AG04450 (cell line): Measurements from ENCODE around the gene PITX1. TPM values are rescaled to one million over a fixed set of nuclear protein-coding genes. Genes with fewer than 3 reads are reported as not detected.

Experiments
- CTCF ChIA-PET: fragments of 300-600, 350-600 bp; formaldehyde crosslinking; extraction: SDS; loops from one replicate; lab custom pipeline; 2022; ENCODE audit warnings: antibody characterized with exemption, inconsistent platforms; lab: Charles Lee
- POLR2A ChIA-PET: fragments of 350-600 bp; formaldehyde crosslinking; extraction: SDS; loops from one replicate; lab custom pipeline; 2021; ENCODE audit warnings: antibody characterized with exemption, inconsistent platforms; lab: Yijun Ruan, JAX
- DNase-seq: peaks from one replicate; pipeline ENCODE4 v3.0.0-alpha.2; 2011; ENCODE audit warnings: low read depth, low spot score
- H3K27ac ChIP-seq: one replicate; pipeline ENCODE4 v1.5.1; 2012; ENCODE audit warnings: low read depth, low read length, control low read depth
- H3K27me3 ChIP-seq: one replicate; pipeline ENCODE4 v1.6.0; 2012; ENCODE audit warnings: low read length; ENCODE audit not compliant: control insufficient read depth, insufficient read depth
- H3K4me3 ChIP-seq: 2 replicates; pipeline ENCODE4 v1.5.1; 2011; ENCODE audit warnings: mild to moderate bottlenecking, low read depth, low read length, control low read depth
- H3K9me3 ChIP-seq: 2 replicates; pipeline ENCODE4 v1.5.1; 2012; ENCODE audit warnings: low read length; ENCODE audit not compliant: control insufficient read depth, insufficient read depth
- CTCF ChIP-seq: IDR thresholded peaks from 2 replicates; pipeline ENCODE4 v1.5.1; 2011; ENCODE audit warnings: low read depth, low read length, control low read depth, inconsistent platforms
- polyA plus RNA-seq: library from polyadenylated mRNA; depleted of rRNA; stranded (reverse); fragments of >200 nt; gene quantifications from 2 replicates; pipeline ENCODE4 v1.2.3, GENCODE V29; 2011

Gene PITX1
- polyA plus RNA-seq, 1 experiment, result 72.1 TPM

GRCh38 chr5:135065306-135066265, 31.6 kb upstream of the PITX1 start:
- POLR2A ChIA-PET, result no interaction called here
- TF ChIP-seq CTCF, result no peak

GRCh38 chr5:135064235-135064570, 30.2 kb upstream of the PITX1 start:
- Histone ChIP-seq H3K27ac (no peak overlapping the region), H3K4me3 (no peak overlapping the region), H3K27me3 (peaks cover 11% of the 10 kb centered on the region), H3K9me3 (no peaks in the 10 kb centered on the region; the same call in 1 of the 2 replicates)
- POLR2A ChIA-PET, result no interaction called here
- TF ChIP-seq CTCF, result no peak
- CTCF ChIA-PET, result no interaction called here
- no peak for DNase-seq

More at GRCh38 chr5:135065306-135066265, 31.6 kb upstream of the PITX1 start:
- H3K4me3 ChIP-seq, result no peak overlapping the region
- H3K9me3 ChIP-seq, result no peaks in the 10 kb centered on the region; the same call in 1 of the 2 replicates
- no peak overlapping the region for H3K27ac ChIP-seq
- DNase-seq, result no peak
- peaks cover 14% of the 10 kb centered on the region for H3K27me3 ChIP-seq
- CTCF ChIA-PET, result no interaction called here

GRCh38 chr5:135063511-135064234, 29.6 kb upstream of the PITX1 start:
- Histone ChIP-seq H3K4me3 (no peak overlapping the region), H3K27me3 (peaks cover 13% of the 10 kb centered on the region), H3K9me3 (no peaks in the 10 kb centered on the region; the same call in 1 of the 2 replicates), H3K27ac (no peak overlapping the region)
- DNase-seq, result no peak
- ChIA-PET POLR2A (no interaction called here), CTCF (no interaction called here)
- no peak for TF ChIP-seq CTCF

GRCh38 chr5:135063056-135063445, 29.0 kb upstream of the PITX1 start:
- Histone ChIP-seq H3K27ac (no peak overlapping the region), H3K9me3 (no peaks in the 10 kb centered on the region; the same call in 1 of the 2 replicates), H3K27me3 (peaks cover 13% of the 10 kb centered on the region), H3K4me3 (no peak overlapping the region)
- POLR2A ChIA-PET, result no interaction called here
- no peak for TF ChIP-seq CTCF
- CTCF ChIA-PET, result no interaction called here
- DNase-seq, result no peak
